ENCODE measurements around the gene TM7SF2.

GRCh38 chr11:65063532-65063931 lies 48.1 kb upstream of the TM7SF2 start:
- TF ChIP-seq, protein P1, sequence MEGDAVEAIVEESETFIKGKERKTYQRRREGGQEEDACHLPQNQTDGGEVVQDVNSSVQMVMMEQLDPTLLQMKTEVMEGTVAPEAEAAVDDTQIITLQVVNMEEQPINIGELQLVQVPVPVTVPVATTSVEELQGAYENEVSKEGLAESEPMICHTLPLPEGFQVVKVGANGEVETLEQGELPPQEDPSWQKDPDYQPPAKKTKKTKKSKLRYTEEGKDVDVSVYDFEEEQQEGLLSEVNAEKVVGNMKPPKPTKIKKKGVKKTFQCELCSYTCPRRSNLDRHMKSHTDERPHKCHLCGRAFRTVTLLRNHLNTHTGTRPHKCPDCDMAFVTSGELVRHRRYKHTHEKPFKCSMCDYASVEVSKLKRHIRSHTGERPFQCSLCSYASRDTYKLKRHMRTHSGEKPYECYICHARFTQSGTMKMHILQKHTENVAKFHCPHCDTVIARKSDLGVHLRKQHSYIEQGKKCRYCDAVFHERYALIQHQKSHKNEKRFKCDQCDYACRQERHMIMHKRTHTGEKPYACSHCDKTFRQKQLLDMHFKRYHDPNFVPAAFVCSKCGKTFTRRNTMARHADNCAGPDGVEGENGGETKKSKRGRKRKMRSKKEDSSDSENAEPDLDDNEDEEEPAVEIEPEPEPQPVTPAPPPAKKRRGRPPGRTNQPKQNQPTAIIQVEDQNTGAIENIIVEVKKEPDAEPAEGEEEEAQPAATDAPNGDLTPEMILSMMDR (IDR thresholded peaks at IDR 0.05), result no peak
- TF ChIP-seq POLR2A (IDR thresholded peaks at IDR 0.05) (no peak), EP300 (IDR thresholded peaks at IDR 0.05; ENCODE audit: low read depth) (no peak)
